ENCODE results near the gene CALD1. TPM values are rescaled to one million over a fixed set of nuclear protein-coding genes. Genes with fewer than 3 reads are reported as not detected.
A peak's percentile ranks its signal among the peaks of the same experiment; 100 is the strongest.

Gene CALD1
- total RNA-seq, 1 donor from 2014 or later, result 122 TPM

DNA sequence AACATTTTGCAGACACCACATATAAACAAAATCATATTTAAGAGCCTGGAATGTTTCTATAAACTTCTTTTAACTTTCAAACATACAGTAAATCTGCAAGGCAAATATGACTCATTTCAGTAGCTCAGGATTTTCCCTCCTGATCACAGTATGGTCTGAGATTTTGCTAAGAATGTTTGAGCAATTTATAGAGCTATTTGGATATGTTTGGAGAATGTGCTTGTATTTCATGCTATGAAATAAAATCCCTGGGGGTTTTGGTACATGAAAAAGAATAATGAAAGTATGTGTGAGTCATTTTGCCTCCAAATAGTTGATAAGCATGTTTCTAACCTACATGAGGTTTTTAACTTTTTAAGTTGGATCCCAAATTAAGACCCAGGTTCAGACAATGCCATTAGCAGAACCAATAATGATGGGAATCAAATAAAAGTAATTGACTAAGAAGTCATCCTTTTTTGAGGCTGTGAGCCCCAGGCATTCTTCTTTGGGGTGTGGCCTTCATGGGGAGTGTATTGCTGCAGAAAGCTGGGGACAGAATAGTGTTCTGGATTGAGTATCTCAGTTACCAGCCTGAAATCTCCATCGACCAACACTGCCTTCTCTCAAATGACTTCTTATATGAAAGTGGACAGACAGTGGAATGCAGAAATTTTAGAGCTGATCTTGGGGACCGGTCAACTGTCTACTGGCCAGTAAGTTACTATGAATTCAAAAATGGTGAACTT, 140.8 kb downstream of the CALD1 start:
- H3K27ac ChIP-seq (replicated peaks), result peak overlapping the region; percentile 65

DNA sequence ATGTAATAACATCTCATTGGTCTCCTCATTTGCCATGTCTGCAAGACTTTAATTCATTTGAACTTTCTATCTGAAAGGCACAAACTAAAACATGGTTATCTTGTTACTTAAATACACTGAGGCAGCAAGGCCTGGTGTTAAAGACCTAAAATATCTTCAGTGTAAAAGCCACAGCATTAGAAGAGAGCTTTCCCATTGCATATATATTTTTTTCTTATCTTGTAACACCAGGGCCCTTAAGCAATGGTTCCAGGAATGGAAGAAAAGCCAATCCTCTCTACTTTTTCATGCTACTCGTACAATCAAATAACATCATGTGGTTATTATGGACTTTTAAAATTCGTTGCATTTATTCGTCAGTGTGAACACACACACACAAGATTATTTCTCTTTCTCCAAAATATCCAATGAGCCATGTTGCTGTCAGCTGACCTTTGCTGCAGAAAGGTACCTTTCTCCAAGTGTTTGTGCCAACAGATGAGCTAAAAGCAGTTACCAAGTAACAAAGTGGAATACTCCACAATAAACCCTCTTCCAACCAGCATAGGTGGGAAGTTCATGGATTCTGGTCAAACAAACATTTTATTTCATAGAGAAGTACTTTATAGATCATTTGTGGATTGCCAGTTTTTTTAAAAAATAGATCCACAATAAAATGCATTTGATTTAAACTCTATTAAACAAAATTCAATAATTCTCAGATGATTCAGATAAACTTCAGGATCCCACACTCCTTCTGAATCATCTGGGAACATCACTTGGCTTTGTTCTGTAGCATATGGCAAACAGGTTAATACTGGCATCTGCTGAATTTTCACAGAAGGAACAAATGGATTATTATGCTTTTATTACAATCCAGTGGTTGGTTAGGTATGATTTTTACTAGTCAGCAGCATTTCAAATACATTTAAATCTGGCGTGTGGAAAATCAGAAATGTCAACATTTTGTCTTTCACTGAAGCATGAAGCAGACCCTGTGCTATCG, 143.6 kb downstream of the CALD1 start:
- H3K27me3 ChIP-seq (ENCODE audit: low read depth), result no peaks in the 10 kb centered on the region
- TF ChIP-seq, protein P1, sequence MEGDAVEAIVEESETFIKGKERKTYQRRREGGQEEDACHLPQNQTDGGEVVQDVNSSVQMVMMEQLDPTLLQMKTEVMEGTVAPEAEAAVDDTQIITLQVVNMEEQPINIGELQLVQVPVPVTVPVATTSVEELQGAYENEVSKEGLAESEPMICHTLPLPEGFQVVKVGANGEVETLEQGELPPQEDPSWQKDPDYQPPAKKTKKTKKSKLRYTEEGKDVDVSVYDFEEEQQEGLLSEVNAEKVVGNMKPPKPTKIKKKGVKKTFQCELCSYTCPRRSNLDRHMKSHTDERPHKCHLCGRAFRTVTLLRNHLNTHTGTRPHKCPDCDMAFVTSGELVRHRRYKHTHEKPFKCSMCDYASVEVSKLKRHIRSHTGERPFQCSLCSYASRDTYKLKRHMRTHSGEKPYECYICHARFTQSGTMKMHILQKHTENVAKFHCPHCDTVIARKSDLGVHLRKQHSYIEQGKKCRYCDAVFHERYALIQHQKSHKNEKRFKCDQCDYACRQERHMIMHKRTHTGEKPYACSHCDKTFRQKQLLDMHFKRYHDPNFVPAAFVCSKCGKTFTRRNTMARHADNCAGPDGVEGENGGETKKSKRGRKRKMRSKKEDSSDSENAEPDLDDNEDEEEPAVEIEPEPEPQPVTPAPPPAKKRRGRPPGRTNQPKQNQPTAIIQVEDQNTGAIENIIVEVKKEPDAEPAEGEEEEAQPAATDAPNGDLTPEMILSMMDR (IDR thresholded peaks at IDR 0.05; ENCODE audit: borderline replicate concordance), result no peak
- no peak overlapping the region for H3K4me3 ChIP-seq
- no peaks in the 10 kb centered on the region for H3K9me3 ChIP-seq (replicated peaks)
- H3K36me3 ChIP-seq, result peaks cover 11% of the 10 kb centered on the region
- intact Hi-C loops (cut with micrococcal nuclease), result no loop called here
- DNase-seq, result no peak
- peak overlapping the region; percentile 54 for H3K27ac ChIP-seq (replicated peaks)
- H3K4me1 ChIP-seq, result peaks cover 72% of the 10 kb centered on the region

More for the DNA sequence above, 140.8 kb downstream of the CALD1 start:
- H3K27me3 ChIP-seq (ENCODE audit: low read depth), result no peaks in the 10 kb centered on the region
- no peak overlapping the region for H3K4me3 ChIP-seq
- peaks cover 67% of the 10 kb centered on the region for H3K4me1 ChIP-seq
- no peaks in the 10 kb centered on the region for H3K9me3 ChIP-seq (replicated peaks)
- intact Hi-C loops (cut with micrococcal nuclease), result no loop called here
- no peak for DNase-seq
- TF ChIP-seq, protein P1 (IDR thresholded peaks at IDR 0.05; ENCODE audit: borderline replicate concordance), result no peak
- H3K36me3 ChIP-seq, result peaks cover 11% of the 10 kb centered on the region

DNA sequence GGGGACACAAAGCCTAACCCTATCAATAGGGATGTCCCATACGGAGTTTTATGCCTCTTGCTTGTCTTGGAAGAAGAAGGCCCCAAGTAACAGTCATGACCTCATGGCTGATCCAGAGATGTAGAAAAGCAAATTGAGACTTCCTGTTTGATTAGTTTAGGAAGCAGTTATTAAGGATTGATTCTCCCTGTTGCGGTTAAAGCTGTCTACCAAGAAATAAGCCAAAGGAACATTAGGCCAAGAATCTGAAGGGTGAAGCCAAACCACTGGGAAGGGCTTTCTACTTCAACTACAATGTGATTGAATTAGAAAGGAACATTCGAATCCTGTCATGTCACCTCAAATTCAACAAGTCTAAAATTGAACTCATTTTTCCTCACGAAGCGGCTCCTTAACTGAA, 146.3 kb downstream of the CALD1 start:
- TF ChIP-seq, protein P1 (IDR thresholded peaks at IDR 0.05; ENCODE audit: borderline replicate concordance), result no peak
- no peaks in the 10 kb centered on the region for H3K9me3 ChIP-seq (replicated peaks)
- no peaks in the 10 kb centered on the region for H3K27me3 ChIP-seq (ENCODE audit: low read depth)
- peaks cover 53% of the 10 kb centered on the region for H3K4me1 ChIP-seq
- peak overlapping the region; percentile 3 for H3K27ac ChIP-seq (replicated peaks)
- intact Hi-C loops (cut with micrococcal nuclease), result no loop called here
- peaks cover 27% of the 10 kb centered on the region for H3K36me3 ChIP-seq
- DNase-seq, result no peak
- H3K4me3 ChIP-seq, result no peak overlapping the region

DNA sequence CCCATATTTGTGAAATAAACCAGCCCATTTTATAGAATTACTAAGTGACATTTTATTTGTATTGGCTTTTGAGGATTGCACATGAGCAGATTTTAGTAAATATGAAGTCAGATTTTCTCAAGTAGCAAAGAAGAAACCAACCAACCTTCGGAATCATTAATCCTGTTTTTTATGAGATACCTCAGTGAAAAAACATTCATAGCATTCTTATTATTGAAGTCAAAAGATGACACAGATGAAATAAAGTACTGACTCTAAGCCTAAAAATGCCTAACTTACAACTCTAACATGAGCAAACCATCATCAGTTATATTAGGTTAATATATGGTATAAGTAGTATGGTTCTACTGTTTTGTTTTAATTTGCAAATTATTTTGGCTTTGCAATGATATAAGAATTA, 147.0 kb downstream of the CALD1 start:
- no peak overlapping the region for H3K27ac ChIP-seq (replicated peaks)
- intact Hi-C loops (cut with micrococcal nuclease), result no loop called here
- peaks cover 57% of the 10 kb centered on the region for H3K4me1 ChIP-seq
- peaks cover 26% of the 10 kb centered on the region for H3K36me3 ChIP-seq
- H3K27me3 ChIP-seq (ENCODE audit: low read depth), result no peaks in the 10 kb centered on the region
- no peaks in the 10 kb centered on the region for H3K9me3 ChIP-seq (replicated peaks)
- TF ChIP-seq, protein P1 (IDR thresholded peaks at IDR 0.05; ENCODE audit: borderline replicate concordance), result no peak
- H3K4me3 ChIP-seq, result no peak overlapping the region
- no peak for DNase-seq

DNA sequence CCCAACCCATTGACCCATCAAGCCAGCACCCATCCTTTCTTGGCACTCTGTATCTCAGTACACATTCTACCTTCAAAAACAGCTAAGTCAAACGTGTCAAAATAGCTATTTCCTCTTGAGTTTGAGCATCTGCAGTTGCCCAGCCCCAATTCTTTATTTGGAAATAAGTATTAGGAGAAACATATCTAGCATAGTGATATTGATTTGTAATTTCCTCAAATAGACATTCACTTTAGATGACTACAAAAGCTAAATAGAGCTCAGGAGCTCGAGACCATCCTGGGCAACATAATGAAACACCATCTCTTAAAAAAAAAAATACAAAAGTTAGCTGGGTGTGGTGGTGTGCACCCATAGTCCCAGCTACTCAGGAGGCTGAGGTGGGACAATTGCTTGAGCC, 147.6 kb downstream of the CALD1 start:
- TF ChIP-seq, protein P1 (IDR thresholded peaks at IDR 0.05; ENCODE audit: borderline replicate concordance), result no peak
- H3K27ac ChIP-seq (replicated peaks), result no peak overlapping the region
- no peaks in the 10 kb centered on the region for H3K27me3 ChIP-seq (ENCODE audit: low read depth)
- H3K36me3 ChIP-seq, result peaks cover 24% of the 10 kb centered on the region
- peaks cover 62% of the 10 kb centered on the region for H3K4me1 ChIP-seq
- intact Hi-C loops (cut with micrococcal nuclease), result no loop called here
- H3K4me3 ChIP-seq, result no peak overlapping the region
- no peaks in the 10 kb centered on the region for H3K9me3 ChIP-seq (replicated peaks)
- no peak for DNase-seq

All from left ventricle myocardium inferior (tissue), 1 donor.